GM19372 (cell line): ENCODE measurements around the gene ZSWIM6.

ENCODE experiments used
- ATAC-seq: cut with Tn5 transposase; IDR thresholded peaks from one replicate; pipeline ENCODE4 v1.9.1; 2021; ENCODE audit warnings: mild to moderate bottlenecking, low read depth, moderate library complexity; ENCODE audit not compliant: unreplicated experiment

Gene ZSWIM6

DNA sequence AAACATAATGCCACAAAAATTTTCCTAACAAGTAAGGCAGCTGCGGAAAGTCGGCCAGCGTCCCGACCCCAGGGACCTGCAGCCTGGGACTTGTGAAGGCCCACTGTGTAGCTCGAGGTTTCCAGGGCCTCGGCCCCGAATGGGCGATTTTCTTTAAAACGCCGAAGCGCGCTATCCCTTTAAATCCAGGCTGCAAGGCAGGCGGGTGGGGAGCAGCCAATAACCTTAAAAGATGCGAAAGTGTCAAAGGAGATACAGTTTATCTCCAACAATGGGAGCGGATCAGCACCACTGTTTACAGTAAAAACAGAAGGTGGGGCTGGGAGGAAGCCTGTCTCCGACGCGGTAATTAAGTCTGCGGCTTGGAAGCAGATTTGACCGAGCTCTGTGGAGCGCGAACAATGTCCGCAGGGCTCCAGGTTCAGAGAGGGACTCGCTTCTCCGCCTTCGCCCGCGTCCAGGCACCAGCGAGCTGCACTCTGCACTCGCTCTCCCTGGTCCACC, 1.7 kb upstream of the ZSWIM6 start:
- no peak for ATAC-seq

- peak; percentile 21 for ATAC-seq
Measured at GRCh38 chr5:61330845-61331406, 1.1 kb upstream of the ZSWIM6 start.

GRCh38 chr5:61332358-61332749, 296 bp downstream of the ZSWIM6 start:
- no peak for ATAC-seq

DNA sequence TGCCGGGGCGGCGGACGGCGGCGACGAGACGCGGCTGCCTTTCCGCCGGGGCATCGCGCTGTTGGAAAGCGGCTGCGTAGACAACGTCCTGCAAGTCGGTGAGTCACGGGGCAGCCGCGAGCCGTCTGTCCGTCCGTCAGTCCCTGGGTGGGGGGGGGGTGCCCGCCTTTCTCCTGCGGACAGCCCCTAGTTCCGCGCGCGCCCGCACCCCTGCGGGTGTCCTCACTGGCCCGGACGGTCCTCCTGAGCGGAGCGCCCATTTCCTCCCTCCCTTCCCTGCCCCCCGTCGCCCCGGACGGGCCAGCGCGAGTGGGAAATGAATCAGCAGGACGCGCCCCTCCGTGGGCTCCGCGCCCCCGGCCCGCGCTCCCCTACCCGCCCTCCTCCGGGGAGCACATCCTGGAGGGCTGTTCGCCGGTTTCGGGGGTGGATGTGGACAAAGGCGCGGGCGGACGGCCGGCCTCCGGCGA, 828 bp downstream of the ZSWIM6 start:
- no peak for ATAC-seq

- no peak for ATAC-seq
Measured at GRCh38 chr5:61333321-61333953, 1.4 kb downstream of the ZSWIM6 start.

DNA sequence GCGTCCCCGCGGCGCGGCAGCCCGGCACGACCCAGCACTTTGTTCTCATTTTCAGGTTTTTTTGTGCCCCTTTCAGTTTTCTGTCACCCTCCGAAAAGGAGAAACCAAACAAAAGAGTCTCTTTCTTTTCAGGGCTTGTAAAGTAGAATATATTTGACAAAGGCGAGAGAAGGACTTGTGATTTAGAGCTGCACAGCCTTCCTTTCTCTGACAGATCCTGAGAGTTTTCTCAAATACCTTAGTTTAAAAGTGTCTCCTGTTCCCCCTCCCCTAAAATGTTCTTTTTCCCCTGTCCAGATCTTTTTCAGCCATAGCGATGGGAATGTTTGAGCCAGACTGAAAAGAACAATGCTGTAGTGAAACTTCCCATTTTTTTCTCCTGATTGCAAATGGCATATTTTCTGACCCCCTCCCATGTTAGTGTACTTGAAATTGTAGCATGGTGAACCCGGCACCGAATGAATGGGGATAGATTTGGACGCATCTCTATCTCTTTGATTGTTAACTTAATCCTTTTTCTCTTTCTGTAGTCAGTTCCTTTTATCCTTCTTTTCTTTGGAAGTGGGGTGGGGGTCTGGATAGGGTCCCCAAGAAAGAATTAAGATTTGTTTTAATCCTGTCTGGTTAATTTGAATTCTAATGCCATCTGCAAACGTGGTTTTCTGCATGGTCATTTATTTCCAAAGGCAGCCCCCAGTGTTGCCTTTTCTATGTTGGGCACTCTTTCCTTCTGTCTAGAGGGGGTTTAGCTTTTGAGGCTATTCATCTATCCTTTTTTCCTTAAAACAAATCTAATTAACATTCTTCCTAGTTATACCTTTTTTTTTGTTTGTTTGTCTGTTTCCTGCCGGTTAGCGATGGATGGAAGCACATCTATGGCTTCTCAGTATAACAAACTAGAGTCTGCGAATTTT, 2.2 kb downstream of the ZSWIM6 start:
- ATAC-seq = no peak

DNA sequence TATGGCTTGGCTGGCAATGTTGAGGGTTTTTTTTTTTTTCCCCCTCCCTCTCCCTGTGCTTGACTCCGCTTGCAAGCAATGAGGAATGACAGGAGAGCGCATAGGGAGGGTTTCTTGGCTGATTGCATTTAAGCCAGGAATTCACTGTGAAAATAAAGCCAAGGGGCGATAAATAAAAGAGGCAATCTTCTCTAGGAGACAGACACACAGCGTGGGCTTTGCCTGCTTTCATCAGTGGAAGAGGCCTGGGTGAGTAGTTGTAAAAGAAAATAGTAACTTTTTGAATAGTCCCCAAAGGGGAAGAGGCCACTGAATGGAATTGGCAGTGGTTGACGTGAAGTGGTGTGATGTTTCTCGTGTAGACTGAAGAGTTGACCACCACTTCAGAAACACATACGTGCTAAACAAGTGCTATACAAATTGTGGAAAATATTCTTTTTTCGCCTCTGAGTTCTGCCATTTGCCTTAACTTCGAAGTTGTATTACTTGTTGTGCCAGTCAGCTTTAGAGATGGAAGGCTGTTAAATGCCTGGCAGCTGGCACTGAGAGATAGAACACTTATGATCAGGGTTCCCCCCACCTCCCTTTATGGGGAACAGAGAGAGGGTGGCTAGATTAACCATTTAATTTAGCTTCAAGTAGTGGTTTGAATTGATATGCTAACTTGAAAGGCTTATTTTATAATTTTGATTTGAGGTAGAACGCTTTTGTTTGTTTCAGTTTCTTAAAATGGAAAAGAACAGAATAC, 3.0 kb downstream of the ZSWIM6 start:
- no peak for ATAC-seq

- ATAC-seq = no peak
Measured at GRCh38 chr5:61339764-61340163, 7.7 kb downstream of the ZSWIM6 start.

DNA sequence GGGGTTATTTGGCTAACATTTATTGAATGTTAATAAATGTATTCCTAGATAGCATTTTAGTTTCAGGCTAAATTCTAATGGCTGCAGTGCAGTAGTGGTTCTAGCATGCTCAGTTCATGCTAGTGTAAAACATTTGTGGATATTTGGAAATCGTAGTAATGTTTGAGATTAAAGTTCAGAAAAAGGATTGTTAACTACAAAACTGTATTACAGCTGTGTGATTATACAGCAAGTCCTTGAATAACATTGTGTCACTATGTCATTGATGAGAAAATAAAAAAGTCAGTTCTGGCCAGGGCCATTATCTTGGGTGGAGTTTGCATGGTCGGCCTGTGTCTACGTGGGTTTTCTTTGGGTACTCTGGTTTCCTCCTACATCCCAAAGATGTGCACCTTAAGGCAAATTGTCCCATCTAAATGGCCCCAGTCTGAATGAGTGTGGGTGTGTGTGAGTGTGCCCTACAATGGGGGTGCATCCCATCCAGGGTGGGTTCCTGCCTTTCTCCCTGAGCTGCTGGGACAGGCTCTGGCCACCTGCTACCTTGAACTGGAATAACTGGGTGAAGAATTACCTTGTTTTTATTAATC, 8.8 kb downstream of the ZSWIM6 start:
- ATAC-seq = no peak

DNA sequence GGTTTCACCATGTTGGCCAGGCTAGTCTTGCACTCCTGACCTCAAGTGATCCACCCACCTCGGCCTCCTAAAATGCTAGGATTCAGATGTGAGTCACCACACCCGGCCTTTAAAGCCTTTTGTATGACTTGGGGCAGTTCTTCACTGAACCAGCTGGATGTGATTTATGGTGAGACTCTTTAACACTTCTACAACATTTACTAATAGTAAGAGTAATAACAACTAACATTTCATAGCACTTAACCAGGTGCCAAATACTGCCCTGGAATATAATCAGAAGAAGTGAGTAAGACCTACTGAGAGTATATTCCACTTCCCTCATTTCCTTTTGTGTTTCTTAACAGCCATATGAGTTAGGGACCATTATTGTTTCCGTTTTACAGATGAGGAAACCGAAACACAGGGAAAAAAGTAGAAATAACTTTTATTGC, 10.0 kb downstream of the ZSWIM6 start:
- ATAC-seq = no peak

DNA sequence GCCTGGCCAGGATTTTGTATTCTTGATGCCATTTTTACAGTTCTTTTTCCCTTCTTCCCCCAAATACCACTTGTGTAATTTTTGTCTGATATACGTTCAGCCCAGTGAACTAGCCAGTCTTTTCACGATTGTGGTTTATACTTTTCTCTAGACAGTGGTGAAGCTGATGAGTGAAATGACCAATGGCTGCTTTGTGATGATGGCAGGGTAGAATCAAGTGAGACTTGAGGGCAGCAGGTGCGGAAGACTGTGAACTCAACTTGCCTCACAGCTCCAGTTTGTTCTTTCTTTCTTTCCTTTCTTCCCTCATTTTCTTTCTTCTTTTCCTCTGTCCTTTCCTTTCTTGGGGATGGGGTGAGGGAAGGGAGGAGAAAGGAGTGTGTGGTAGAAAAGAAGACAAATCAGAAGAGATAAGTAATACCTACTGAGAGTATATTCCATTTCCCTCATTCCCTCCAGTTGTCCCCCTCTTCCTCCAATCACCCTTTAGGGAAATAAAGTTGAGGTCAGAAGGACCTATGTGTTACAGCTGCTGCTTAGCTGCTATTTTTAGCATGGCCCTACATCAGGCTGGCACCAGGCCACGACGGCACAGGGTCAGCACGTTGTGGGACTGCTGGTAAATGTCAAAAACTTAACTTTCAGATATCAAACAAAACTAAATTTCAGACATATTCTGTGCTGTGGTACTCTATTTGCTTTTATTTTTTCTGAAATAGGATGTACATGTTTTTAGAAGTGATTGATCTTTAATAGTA, 12.3 kb downstream of the ZSWIM6 start:
- no peak for ATAC-seq

GRCh38 chr5:61346511-61346910, 14.5 kb downstream of the ZSWIM6 start:
- ATAC-seq = no peak

GRCh38 chr5:61347080-61347479, 15.0 kb downstream of the ZSWIM6 start:
- ATAC-seq = no peak

DNA sequence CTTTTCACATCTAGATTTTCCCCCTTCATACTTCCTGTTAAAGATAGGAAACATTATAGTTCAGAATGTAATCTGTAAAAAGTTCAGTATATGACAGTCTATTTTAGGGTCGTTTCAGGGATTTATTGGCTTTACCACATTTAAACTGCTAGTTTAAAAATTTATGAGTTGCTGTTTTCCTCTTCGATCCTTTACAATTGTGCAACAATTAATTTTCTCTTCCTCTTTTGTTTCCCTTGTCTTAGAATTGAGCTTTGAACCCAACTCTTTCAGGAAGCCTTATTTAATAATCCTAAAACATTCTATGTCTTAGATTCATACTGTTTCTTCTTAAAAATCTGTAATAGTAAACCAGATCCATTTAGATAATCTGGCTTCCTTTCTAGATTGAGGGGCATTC, 16.4 kb downstream of the ZSWIM6 start:
- ATAC-seq = no peak

DNA sequence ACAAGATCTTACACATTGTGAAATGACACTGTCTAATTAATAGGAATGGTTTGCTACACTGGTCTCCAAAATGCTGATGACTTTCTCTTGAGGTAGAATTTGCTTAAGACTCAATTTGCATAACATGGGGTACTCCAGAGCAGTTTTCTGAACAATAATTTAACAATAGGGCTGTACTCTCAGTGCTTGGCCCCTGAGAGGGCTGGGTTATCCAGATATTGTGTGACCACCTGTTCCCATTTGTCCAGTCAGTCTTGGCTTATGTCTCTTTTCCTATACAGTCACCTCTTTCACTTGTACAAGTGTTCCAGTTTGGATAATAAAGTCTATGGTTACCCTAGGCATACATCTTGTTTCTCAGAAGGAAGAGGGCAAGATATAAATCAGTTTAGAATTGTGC, 17.9 kb downstream of the ZSWIM6 start:
- ATAC-seq = no peak

DNA sequence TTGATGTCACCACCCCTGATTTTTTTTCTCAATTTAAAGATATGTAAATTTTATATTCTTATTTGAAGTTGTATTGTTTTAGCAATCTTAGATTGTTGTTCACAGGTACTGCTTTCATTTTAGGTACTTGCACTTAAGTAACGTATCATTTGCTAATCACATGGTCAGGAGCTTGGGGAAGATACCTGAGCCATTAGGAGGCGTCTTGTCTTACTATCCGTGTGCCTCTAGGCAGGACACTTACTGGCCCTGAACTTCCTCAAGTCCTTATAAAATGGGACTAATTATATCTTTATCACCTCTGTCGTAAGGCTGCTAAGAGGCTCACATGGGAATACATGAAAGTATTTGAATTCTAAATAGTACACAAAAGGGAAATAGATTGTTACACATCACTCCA, 18.5 kb downstream of the ZSWIM6 start:
- no peak for ATAC-seq

- ATAC-seq = no peak
Measured at GRCh38 chr5:61351733-61352132, 19.7 kb downstream of the ZSWIM6 start.

- no peak for ATAC-seq
Measured at GRCh38 chr5:61352180-61352579, 20.1 kb downstream of the ZSWIM6 start.

GRCh38 chr5:61352612-61353156, 20.6 kb downstream of the ZSWIM6 start:
- no peak for ATAC-seq
